GM21515 (cell line): ENCODE results near the gene ENTPD1.
"Not testable (repeated sequence)": the region's sequence is repeated elsewhere in the genome, so short reads cannot be mapped to it uniquely, and the experiment has no call there.

ENCODE experiments used
- ATAC-seq: cut with Tn5 transposase; IDR thresholded peaks from one replicate; pipeline ENCODE4 v1.9.1; 2021; ENCODE audit not compliant: unreplicated experiment

Gene ENTPD1

GRCh38 chr10:95909561-95909960, 153.6 kb downstream of the ENTPD1 start:
- ATAC-seq: no peak

- not testable (repeated sequence) for ATAC-seq
These were observed 160.1 kb downstream of the ENTPD1 start for GRCh38 chr10:95916039-95916438.
